CD14-positive monocyte (primary cell): ENCODE measurements around the gene STPG2. TPM values are rescaled to one million over a fixed set of nuclear protein-coding genes. Genes with fewer than 3 reads are reported as not detected.

Source experiments
- DNase-seq, 3 donors: peaks; one replicate each; pipeline ENCODE4 v3.0.0-alpha.2; 2011 to 2022
- H2AFZ ChIP-seq: 2 replicates; pipeline ENCODE4 v1.6.0; 2012; ENCODE audit warnings: mild to moderate bottlenecking, low read depth, low read length, inconsistent platforms; ENCODE audit not compliant: insufficient read depth, poor library complexity, severe bottlenecking
- H3K27ac ChIP-seq, 2 donors: 1 replicate in 1 of 2; 2 replicates in 1 of 2; pipeline ENCODE4 v1.5.1; 2012 to 2013; ENCODE audit warnings: low read length in 2 of 2, control low read depth in 1 of 2, inconsistent platforms in 1 of 2, low read depth in 1 of 2, mild to moderate bottlenecking in 1 of 2
- H3K27me3 ChIP-seq, 2 donors: one replicate each; pipeline versions ENCODE4 v1.6.0 to v1.6.1; 2011 to 2013; ENCODE audit warnings: low read length in 2 of 2; ENCODE audit not compliant: control insufficient read depth in 2 of 2, insufficient read depth in 2 of 2
- H3K36me3 ChIP-seq, 2 donors: replicated peaks in 1 of 2; 1 replicate in 1 of 2; 2 replicates in 1 of 2; pipeline versions ENCODE4 v1.5.1 to v1.6.1; 2012 to 2013; ENCODE audit warnings: low read length in 2 of 2, control low read depth in 1 of 2, inconsistent platforms in 1 of 2, mild to moderate bottlenecking in 1 of 2; ENCODE audit not compliant: insufficient read depth in 2 of 2, control insufficient read depth in 1 of 2
- H3K4me1 ChIP-seq, 2 donors: 1 replicate in 1 of 2; 2 replicates in 1 of 2; pipeline versions ENCODE4 v1.5.1 to v1.6.1; 2012 to 2013; ENCODE audit warnings: low read length in 2 of 2, control low read depth in 1 of 2, inconsistent platforms in 1 of 2, mild to moderate bottlenecking in 1 of 2, moderate library complexity in 1 of 2; ENCODE audit not compliant: insufficient read depth in 2 of 2, control insufficient read depth in 1 of 2
- H3K4me2 ChIP-seq: replicated peaks from 2 replicates; pipeline ENCODE3; 2012; ENCODE audit warnings: low read length, moderate library complexity, mild to moderate bottlenecking; ENCODE audit not compliant: poor library complexity, severe bottlenecking; ENCODE audit errors: extremely low read depth
- H3K4me3 ChIP-seq, 3 experiments: fragments of 200-600 bp in 1 of 3; sonication (generic) in 1 of 3; replicated peaks in 1 of 3; 1 replicate in 2 of 3; 2 replicates in 1 of 3; pipeline ENCODE4 v1.5.1; 2011 to 2013; ENCODE audit warnings: low read length in 3 of 3, mild to moderate bottlenecking in 3 of 3, control low read depth in 2 of 3, low read depth in 2 of 3, inconsistent platforms in 1 of 3, moderate library complexity in 1 of 3
- H3K79me2 ChIP-seq: 2 replicates; pipeline ENCODE4 v1.6.0; 2012; ENCODE audit warnings: mild to moderate bottlenecking, control low read depth, inconsistent platforms, low read length, moderate library complexity; ENCODE audit not compliant: insufficient read depth
- H3K9ac ChIP-seq: 2 replicates; pipeline ENCODE4 v1.6.0; 2017; ENCODE audit warnings: low read length, mild to moderate bottlenecking; ENCODE audit not compliant: insufficient read depth, poor library complexity, severe bottlenecking
- H3K9me3 ChIP-seq, 2 donors: replicated peaks in 1 of 2; 1 replicate in 1 of 2; 2 replicates in 1 of 2; pipeline versions ENCODE4 v1.5.1 to v1.6.1; 2012 to 2013; ENCODE audit warnings: low read length in 2 of 2, control low read depth in 1 of 2; ENCODE audit not compliant: control insufficient read depth in 1 of 2, insufficient read depth in 1 of 2
- H4K20me1 ChIP-seq: 2 replicates; pipeline ENCODE4 v1.6.0; 2012; ENCODE audit warnings: mild to moderate bottlenecking, low read length, control low read depth, moderate library complexity; ENCODE audit not compliant: insufficient read depth
- H3K27ac Mint-ChIP-seq, 7 donors: one replicate each; pipeline ENCODE4 v1.8.0; 2020; ENCODE audit warnings: mild to moderate bottlenecking in 7 of 7, mixed read lengths in 7 of 7, moderate library complexity in 6 of 7, inconsistent platforms in 2 of 7
- H3K27me3 Mint-ChIP-seq, 3 donors: one replicate each; pipeline ENCODE4 v1.8.0; 2021 to 2022; ENCODE audit warnings: low read depth in 3 of 3, mild to moderate bottlenecking in 3 of 3, mixed read lengths in 3 of 3, moderate library complexity in 3 of 3, inconsistent platforms in 1 of 3
- H3K36me3 Mint-ChIP-seq, 2 donors: one replicate each; pipeline ENCODE4 v1.8.0; 2020; ENCODE audit warnings: mixed read lengths in 2 of 2, inconsistent platforms in 1 of 2, mild to moderate bottlenecking in 1 of 2
- H3K4me1 Mint-ChIP-seq: one replicate; pipeline ENCODE4 v1.8.0; 2020; ENCODE audit warnings: mild to moderate bottlenecking, mixed read lengths
- H3K4me3 Mint-ChIP-seq, 2 donors: one replicate each; pipeline ENCODE4 v1.8.0; 2020; ENCODE audit warnings: mild to moderate bottlenecking in 2 of 2, mixed read lengths in 2 of 2, moderate library complexity in 1 of 2
- H3K9me3 Mint-ChIP-seq, 7 donors: one replicate each; pipeline ENCODE4 v1.8.0; 2020 to 2022; ENCODE audit warnings: mixed read lengths in 7 of 7, mild to moderate bottlenecking in 6 of 7, moderate library complexity in 6 of 7, inconsistent platforms in 2 of 7
- WGBS: methylation state at CpG from one replicate; pipeline ENCODE4 v1.1.5; 2013; ENCODE audit warnings: missing lambda C conversion rate; ENCODE audit not compliant: insufficient coverage; 5-methylcytosine and 5-hydroxymethylcytosine counted together
- intact Hi-C, 2 donors: fragments of 100-400 bp; cut with micrococcal nuclease; formaldehyde crosslinking; loops; one replicate each; pipeline versions ENCODE4 v1.15.0 to v1.15.1; 2023
- polyA plus RNA-seq, 3 donors: library from polyadenylated mRNA; depleted of rRNA in 1 of 3; unstranded in 2 of 3; stranded (reverse) in 1 of 3; fragments of 300-500 nt in 2 of 3; fragments of >200 nt in 1 of 3; fragmentation: Illumina TruSeq in 2 of 3; gene quantifications; 1 replicate in 2 of 3; 2 replicates in 1 of 3; pipeline ENCODE4 v1.2.3, GENCODE V29; 2012 to 2021
- TF ChIP-seq, protein P1 (sequence below): fragments of 200-600 bp; IDR thresholded peaks from one replicate; pipeline ENCODE4 v1.8.0; 2022; ENCODE audit warnings: antibody characterized with exemption, mild to moderate bottlenecking

The STPG2 gene
- polyA plus RNA-seq, 3 donors, result 0.04 TPM; not detected in 2

DNA sequence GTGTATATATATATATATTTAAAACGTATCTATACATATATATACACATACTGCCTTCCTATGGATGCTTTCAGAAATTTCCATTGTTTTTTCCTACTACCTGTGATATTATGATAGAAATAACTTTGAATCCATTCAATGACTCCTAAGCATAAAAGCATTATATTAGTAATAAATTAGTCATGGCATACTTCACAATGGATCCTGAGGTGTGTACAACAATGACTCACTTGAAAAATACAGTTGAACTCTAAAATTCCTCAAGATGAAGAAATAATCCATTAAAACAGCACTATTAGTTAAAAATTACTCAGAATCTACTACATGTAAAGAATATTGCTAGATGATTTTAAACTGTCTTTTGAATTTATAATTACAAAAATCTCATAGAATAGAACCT lies 201.1 kb downstream of the STPG2 start:
- no peaks in the 10 kb centered on the region for H3K4me1 ChIP-seq
- Mint-ChIP-seq H3K36me3 (no peaks in the 10 kb centered on the region), H3K27ac (no peak overlapping the region), H3K9me3 (peaks cover 15 to 26% (median 19%) of the 10 kb centered on the region in 7 donors), H3K4me3 (no peak overlapping the region), H3K4me1 (no peaks in the 10 kb centered on the region), H3K27me3 (no peaks in the 10 kb centered on the region)
- no peak overlapping the region for H2AFZ ChIP-seq
- intact Hi-C loops, result no loop called here
- TF ChIP-seq, protein P1, sequence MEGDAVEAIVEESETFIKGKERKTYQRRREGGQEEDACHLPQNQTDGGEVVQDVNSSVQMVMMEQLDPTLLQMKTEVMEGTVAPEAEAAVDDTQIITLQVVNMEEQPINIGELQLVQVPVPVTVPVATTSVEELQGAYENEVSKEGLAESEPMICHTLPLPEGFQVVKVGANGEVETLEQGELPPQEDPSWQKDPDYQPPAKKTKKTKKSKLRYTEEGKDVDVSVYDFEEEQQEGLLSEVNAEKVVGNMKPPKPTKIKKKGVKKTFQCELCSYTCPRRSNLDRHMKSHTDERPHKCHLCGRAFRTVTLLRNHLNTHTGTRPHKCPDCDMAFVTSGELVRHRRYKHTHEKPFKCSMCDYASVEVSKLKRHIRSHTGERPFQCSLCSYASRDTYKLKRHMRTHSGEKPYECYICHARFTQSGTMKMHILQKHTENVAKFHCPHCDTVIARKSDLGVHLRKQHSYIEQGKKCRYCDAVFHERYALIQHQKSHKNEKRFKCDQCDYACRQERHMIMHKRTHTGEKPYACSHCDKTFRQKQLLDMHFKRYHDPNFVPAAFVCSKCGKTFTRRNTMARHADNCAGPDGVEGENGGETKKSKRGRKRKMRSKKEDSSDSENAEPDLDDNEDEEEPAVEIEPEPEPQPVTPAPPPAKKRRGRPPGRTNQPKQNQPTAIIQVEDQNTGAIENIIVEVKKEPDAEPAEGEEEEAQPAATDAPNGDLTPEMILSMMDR, result no peak
- H3K4me2 ChIP-seq, result no peak overlapping the region
- no peak overlapping the region for H3K9ac ChIP-seq
- no peak overlapping the region for H3K4me3 ChIP-seq
- H3K36me3 ChIP-seq, result no peaks in the 10 kb centered on the region
- H3K79me2 ChIP-seq, result no peaks in the 10 kb centered on the region
- H3K27me3 ChIP-seq, result no peaks in the 10 kb centered on the region
- DNase-seq, result no peak
- no peaks in the 10 kb centered on the region for H4K20me1 ChIP-seq
- WGBS, result no CpG with 5 or more reads among the region's 1 CpG
- no peak overlapping the region for H3K27ac ChIP-seq
- H3K9me3 ChIP-seq, result peaks cover 18 to 26% of the 10 kb centered on the region in 2 donors

DNA sequence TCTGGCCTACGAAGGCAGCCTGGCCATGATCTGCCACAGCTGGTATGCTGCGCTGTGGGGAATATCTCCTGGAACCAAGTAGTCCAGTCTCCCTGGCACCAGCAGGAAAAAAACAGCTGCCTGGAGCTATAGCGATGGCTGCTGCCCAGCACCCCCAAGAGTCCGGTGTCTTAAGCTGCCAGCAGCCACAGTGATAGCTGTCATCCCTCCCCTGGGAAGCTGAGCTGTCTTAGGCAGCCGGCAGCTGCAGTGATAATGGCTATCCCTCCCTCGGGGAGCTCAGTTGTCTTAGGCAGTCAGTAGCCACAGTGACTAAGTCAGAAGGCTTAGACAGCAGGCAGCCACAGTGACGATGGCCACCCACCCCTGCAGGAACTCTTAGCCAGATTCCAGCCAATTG lies 205.1 kb downstream of the STPG2 start:
- H3K4me3 Mint-ChIP-seq, result no peak overlapping the region
- H3K4me1 ChIP-seq, result no peaks in the 10 kb centered on the region
- H3K36me3 ChIP-seq, result no peaks in the 10 kb centered on the region
- TF ChIP-seq, protein P1, result no peak
- no peak overlapping the region for H3K4me3 ChIP-seq
- no peaks in the 10 kb centered on the region for H3K27me3 Mint-ChIP-seq
- H3K36me3 Mint-ChIP-seq, result no peaks in the 10 kb centered on the region
- no peaks in the 10 kb centered on the region for H3K27me3 ChIP-seq
- H3K4me1 Mint-ChIP-seq, result no peaks in the 10 kb centered on the region
- H4K20me1 ChIP-seq, result no peaks in the 10 kb centered on the region
- peaks cover 18 to 31% (median 26%) of the 10 kb centered on the region in 7 donors for H3K9me3 Mint-ChIP-seq
- H3K27ac ChIP-seq, result no peak overlapping the region
- no peak overlapping the region for H3K27ac Mint-ChIP-seq
- no peaks in the 10 kb centered on the region for H3K79me2 ChIP-seq
- H3K9me3 ChIP-seq, result peaks cover 14 to 48% of the 10 kb centered on the region in 2 donors
- no peak overlapping the region for H2AFZ ChIP-seq
- intact Hi-C loops, result no loop called here
- WGBS, result 96% methylated on average over 6 of the region's 7 CpGs
- DNase-seq, result no peak
- no peak overlapping the region for H3K9ac ChIP-seq
- H3K4me2 ChIP-seq, result no peak overlapping the region
